ENCODE measurements around the gene ZNF609. TPM values are rescaled to one million over a fixed set of nuclear protein-coding genes. Genes with fewer than 3 reads are reported as not detected.

ZNF609 gene
- total RNA-seq, 3 donors from 2014 or later (not counting 1 experiment from before 2014, with no cell fraction given), result 40.3 to 59.7 (median 55.3) TPM

DNA sequence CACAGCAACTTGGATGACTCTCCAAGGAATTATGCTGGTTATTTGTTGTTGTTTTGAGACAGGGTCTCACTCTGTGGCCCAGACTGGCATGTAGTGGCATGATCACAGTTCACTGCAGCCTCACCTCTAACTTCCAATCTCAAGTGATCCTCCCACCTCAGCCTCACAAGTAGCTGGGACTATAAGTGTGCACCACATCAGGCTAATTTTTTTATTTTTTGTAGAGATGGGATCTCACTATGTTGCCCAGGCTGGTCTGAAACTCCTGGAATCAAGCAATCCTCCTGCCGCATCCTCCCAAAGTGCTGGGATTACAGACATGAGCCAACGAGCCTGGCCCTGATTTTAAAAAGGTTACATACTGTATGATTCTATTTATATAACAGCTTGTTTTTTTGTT is 252.0 kb downstream of the ZNF609 start:
- H3K9me3 ChIP-seq (ENCODE audit: control insufficient read depth, insufficient read depth, low read length), result no peaks in the 10 kb centered on the region
- intact Hi-C loops (cut with micrococcal nuclease), result no loop called here
- Mint-ChIP-seq H3K9me3 (no peaks in the 10 kb centered on the region), H3K4me3 (no peak overlapping the region), H3K27me3 (ENCODE audit: low read depth in 2 of 2) (no peaks in the 10 kb centered on the region), H3K4me1 (no peaks in the 10 kb centered on the region), H3K36me3 (no peaks in the 10 kb centered on the region), H3K27ac (no peak overlapping the region)
- DNase-seq (no peak), ATAC-seq (no peak)
- no peaks in the 10 kb centered on the region for H3K27me3 ChIP-seq (ENCODE audit: control insufficient read depth, insufficient read depth, low read length)
- H3K36me3 ChIP-seq (ENCODE audit: control insufficient read depth, insufficient read depth, low read length), result no peaks in the 10 kb centered on the region
- H3K4me1 ChIP-seq (ENCODE audit: control insufficient read depth, insufficient read depth, low read length), result no peaks in the 10 kb centered on the region
- no peak overlapping the region for H3K4me3 ChIP-seq (ENCODE audit: low read length)
- no peak for TF ChIP-seq CTCF (IDR thresholded peaks at IDR 0.05)
- WGBS (ENCODE audit: insufficient coverage), result 60% methylated on average over 1 of the region's 2 CpGs
- no peak overlapping the region for H3K27ac ChIP-seq (ENCODE audit: low read length)

DNA sequence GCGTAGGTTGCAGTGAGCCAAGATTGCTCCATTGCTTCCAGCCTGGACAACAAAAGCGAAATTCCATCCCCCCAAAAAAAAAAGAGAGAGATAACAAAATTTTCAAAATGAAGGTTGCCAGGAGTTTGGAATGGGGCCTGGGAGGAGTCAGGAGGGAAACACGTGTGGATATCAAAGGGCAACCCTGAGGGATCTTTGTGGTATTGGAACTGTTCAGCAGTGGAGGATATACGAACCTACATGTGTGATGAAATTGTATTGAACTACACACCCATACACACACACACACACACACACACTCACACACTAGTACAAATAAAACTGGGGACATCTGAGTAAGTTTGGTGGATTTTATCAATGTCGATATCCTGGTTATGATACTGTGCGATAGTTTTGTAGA is 253.2 kb downstream of the ZNF609 start:
- H3K9me3 Mint-ChIP-seq, result no peaks in the 10 kb centered on the region
- H3K27ac Mint-ChIP-seq, result no peak overlapping the region
- WGBS (ENCODE audit: insufficient coverage), result 86% methylated on average over 2 of the region's 6 CpGs
- Histone ChIP-seq H3K4me3 (ENCODE audit: low read length) (no peak overlapping the region), H3K4me1 (ENCODE audit: control insufficient read depth, insufficient read depth, low read length) (no peaks in the 10 kb centered on the region), H3K9me3 (ENCODE audit: control insufficient read depth, insufficient read depth, low read length) (no peaks in the 10 kb centered on the region), H3K27me3 (ENCODE audit: control insufficient read depth, insufficient read depth, low read length) (no peaks in the 10 kb centered on the region), H3K27ac (ENCODE audit: low read length) (no peak overlapping the region), H3K36me3 (ENCODE audit: control insufficient read depth, insufficient read depth, low read length) (no peaks in the 10 kb centered on the region)
- DNase-seq (no peak), ATAC-seq (no peak)
- peaks cover 0 to 6% of the 10 kb centered on the region in 2 donors for H3K4me1 Mint-ChIP-seq
- no peaks in the 10 kb centered on the region for H3K36me3 Mint-ChIP-seq
- no peak for TF ChIP-seq CTCF (IDR thresholded peaks at IDR 0.05)
- intact Hi-C loops (cut with micrococcal nuclease), result no loop called here
- no peak overlapping the region for H3K4me3 Mint-ChIP-seq
- H3K27me3 Mint-ChIP-seq (ENCODE audit: low read depth in 2 of 2), result no peaks in the 10 kb centered on the region

- no peak for ATAC-seq
- Mint-ChIP-seq H3K9me3 (no peaks in the 10 kb centered on the region), H3K36me3 (no peaks in the 10 kb centered on the region), H3K4me3 (no peak overlapping the region), H3K27ac (no peak overlapping the region), H3K4me1 (peaks cover 0 to 8% of the 10 kb centered on the region in 2 donors), H3K27me3 (ENCODE audit: low read depth in 2 of 2) (no peaks in the 10 kb centered on the region)
- Histone ChIP-seq H3K4me3 (ENCODE audit: low read length) (no peak overlapping the region), H3K9me3 (ENCODE audit: control insufficient read depth, insufficient read depth, low read length) (no peaks in the 10 kb centered on the region), H3K27me3 (ENCODE audit: control insufficient read depth, insufficient read depth, low read length) (no peaks in the 10 kb centered on the region), H3K36me3 (ENCODE audit: control insufficient read depth, insufficient read depth, low read length) (no peaks in the 10 kb centered on the region), H3K4me1 (ENCODE audit: control insufficient read depth, insufficient read depth, low read length) (no peaks in the 10 kb centered on the region), H3K27ac (ENCODE audit: low read length) (no peak overlapping the region)
- no peak for TF ChIP-seq CTCF (IDR thresholded peaks at IDR 0.05)
- no peak for DNase-seq
- 78% methylated on average over 2 of the region's 2 CpGs for WGBS (ENCODE audit: insufficient coverage)
- intact Hi-C loops (cut with micrococcal nuclease), result no loop called here
Observed at GRCh38 chr15:64716452-64716851, 256.1 kb downstream of the ZNF609 start.

DNA sequence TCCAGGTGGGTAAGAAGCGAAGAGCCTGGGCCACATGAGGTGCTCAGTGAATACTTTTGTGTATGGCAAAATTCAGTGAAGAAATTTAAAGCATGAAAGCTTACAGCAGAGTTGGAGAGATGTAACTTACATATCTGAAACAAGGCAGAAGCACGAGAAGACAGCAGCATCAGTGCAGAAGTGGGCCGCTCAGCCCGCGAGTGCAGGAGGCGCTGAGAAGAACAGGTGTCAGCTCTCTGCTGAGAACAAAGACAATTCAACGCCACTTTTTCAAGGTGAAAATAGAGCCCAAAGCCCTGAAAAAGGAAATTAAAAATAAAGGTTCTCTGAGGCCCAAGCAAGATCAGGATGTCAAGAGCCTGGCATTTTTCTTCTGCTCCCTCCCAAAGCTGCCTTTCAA is 256.8 kb downstream of the ZNF609 start:
- Mint-ChIP-seq H3K36me3 (no peaks in the 10 kb centered on the region), H3K27me3 (ENCODE audit: low read depth in 2 of 2) (no peaks in the 10 kb centered on the region), H3K4me1 (peaks cover 0 to 8% of the 10 kb centered on the region in 2 donors), H3K9me3 (no peaks in the 10 kb centered on the region), H3K27ac (no peak overlapping the region), H3K4me3 (no peak overlapping the region)
- 71% methylated on average over 7 of the region's 7 CpGs for WGBS (ENCODE audit: insufficient coverage)
- Histone ChIP-seq H3K4me1 (ENCODE audit: control insufficient read depth, insufficient read depth, low read length) (no peaks in the 10 kb centered on the region), H3K4me3 (ENCODE audit: low read length) (no peak overlapping the region), H3K36me3 (ENCODE audit: control insufficient read depth, insufficient read depth, low read length) (no peaks in the 10 kb centered on the region), H3K27ac (ENCODE audit: low read length) (no peak overlapping the region), H3K9me3 (ENCODE audit: control insufficient read depth, insufficient read depth, low read length) (no peaks in the 10 kb centered on the region), H3K27me3 (ENCODE audit: control insufficient read depth, insufficient read depth, low read length) (no peaks in the 10 kb centered on the region)
- DNase-seq, result no peak
- ATAC-seq, result no peak
- intact Hi-C loops (cut with micrococcal nuclease), result no loop called here
- TF ChIP-seq CTCF (IDR thresholded peaks at IDR 0.05), result no peak
